Lung (tissue), 12 donors: ENCODE measurements around the gene MYO1A. TPM values are rescaled to one million over a fixed set of nuclear protein-coding genes. Genes with fewer than 3 reads are reported as not detected.

ENCODE experiments used
- ATAC-seq: fragments of 200-7000 bp; cut with Tn5 transposase; one replicate; pipeline ENCODE4 v1.9.1; 2020; ENCODE audit warnings: moderate number of reproducible peaks; ENCODE audit not compliant: insufficient read depth, low FRiP score
- DNase-seq, 3 donors: peaks; one replicate each; pipeline ENCODE4 v3.0.0-alpha.2; 2013 to 2017
- H3K27ac ChIP-seq, 2 donors: one replicate each; pipeline ENCODE4 v1.5.1; 2013; ENCODE audit warnings: mild to moderate bottlenecking in 2 of 2, moderate library complexity in 2 of 2, control low read depth in 1 of 2, inconsistent platforms in 1 of 2, low read depth in 1 of 2, low read length in 1 of 2
- H3K27me3 ChIP-seq, 3 donors: one replicate each; pipeline ENCODE4 v1.5.1; 2013; ENCODE audit warnings: low read length in 2 of 3; ENCODE audit not compliant: control insufficient read depth in 3 of 3, insufficient read depth in 3 of 3
- H3K36me3 ChIP-seq, 4 donors: one replicate each; pipeline ENCODE4 v1.5.1; 2013; ENCODE audit warnings: low read length in 4 of 4, mild to moderate bottlenecking in 1 of 4, moderate library complexity in 1 of 4; ENCODE audit not compliant: control insufficient read depth in 4 of 4, insufficient read depth in 4 of 4
- H3K4me1 ChIP-seq, 5 donors: one replicate each; pipeline ENCODE4 v1.5.1; 2013; ENCODE audit warnings: low read length in 5 of 5, mild to moderate bottlenecking in 2 of 5, moderate library complexity in 1 of 5; ENCODE audit not compliant: control insufficient read depth in 5 of 5, insufficient read depth in 5 of 5
- H3K4me3 ChIP-seq: one replicate; pipeline ENCODE4 v1.5.1; 2013; ENCODE audit warnings: mild to moderate bottlenecking, control low read depth, moderate library complexity
- H3K9ac ChIP-seq, 2 donors: one replicate each; pipeline ENCODE4 v1.5.1; 2013; ENCODE audit warnings: low read length in 2 of 2, control low read depth in 1 of 2; ENCODE audit not compliant: insufficient read depth in 1 of 2
- H3K9me3 ChIP-seq, 4 donors: one replicate each; pipeline ENCODE4 v1.5.1; 2013; ENCODE audit warnings: low read length in 3 of 4, mild to moderate bottlenecking in 1 of 4, moderate library complexity in 1 of 4; ENCODE audit not compliant: control insufficient read depth in 4 of 4, insufficient read depth in 3 of 4
- WGBS, 2 donors: extraction: QIAGEN DNeasy Blood & Tissue Kit; methylation state at CpG; one replicate each; pipeline ENCODE4 v1.1.7; 2013; 5-methylcytosine and 5-hydroxymethylcytosine counted together
- polyA plus RNA-seq, 2 donors: library from polyadenylated mRNA; stranded (reverse); fragments of 200-250 nt; gene quantifications; one replicate each; pipeline ENCODE4 v1.2.1, GENCODE V29; 2013
- total RNA-seq, 2 donors: library from RNA; depleted of rRNA in 1 of 2; stranded (reverse); fragments of >200 nt in 1 of 2; gene quantifications; one replicate each; pipeline ENCODE4 v1.2.1, GENCODE V29; 2014 to 2021
- TF ChIP-seq, protein P1 (sequence below): IDR thresholded peaks from 2 replicates; pipeline ENCODE4 v1.5.1; 2012; ENCODE audit warnings: mild to moderate bottlenecking; ENCODE audit errors: control extremely low read depth, extremely low read depth
- donor health status: control.
- donor health status: control.
- donor health status: Bipolar disorder and iron deficiency.
- donor health status: healthy.
- donor health status: DM: yes; HTN: yes; CAD: no.

The MYO1A gene
- total and polyA plus RNA-seq, 4 donors = 0.09 to 0.67 (median 0.20) TPM

DNA sequence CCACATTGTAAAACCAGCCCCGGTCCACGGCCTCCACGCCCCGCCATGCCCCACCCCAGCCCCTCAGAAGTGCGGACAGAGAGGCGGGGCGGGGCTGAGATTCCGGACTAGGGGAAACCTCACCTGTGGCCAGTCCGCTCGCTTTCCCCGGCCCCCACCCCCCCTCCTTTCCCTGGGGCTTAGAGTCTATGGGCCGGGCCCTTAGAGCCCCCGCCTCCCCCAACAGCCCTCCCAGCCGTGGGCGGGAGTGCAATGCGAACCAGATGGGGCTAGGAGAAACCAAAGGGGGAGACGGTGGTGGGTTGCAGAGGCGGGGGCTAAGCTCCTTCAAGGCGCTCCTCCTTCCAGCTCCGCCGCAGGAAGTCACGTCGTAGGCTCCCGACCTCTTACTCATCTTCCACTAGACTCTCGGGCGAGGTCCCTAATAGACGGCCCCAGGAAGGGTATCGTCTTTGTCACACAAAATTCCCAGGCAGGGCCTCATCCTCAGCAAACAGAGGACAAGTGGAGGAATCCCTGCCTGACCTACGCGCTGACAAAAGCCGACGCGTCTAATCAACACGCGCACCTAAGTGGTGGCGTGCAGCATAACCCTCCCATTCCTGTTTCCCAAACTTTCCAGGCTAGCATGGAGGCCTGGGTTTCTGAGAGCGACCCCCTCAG, 37.9 kb upstream of the MYO1A start:
- 0% methylated on average over 32 to 37 of the region's 37 CpGs for WGBS, 2 donors

DNA sequence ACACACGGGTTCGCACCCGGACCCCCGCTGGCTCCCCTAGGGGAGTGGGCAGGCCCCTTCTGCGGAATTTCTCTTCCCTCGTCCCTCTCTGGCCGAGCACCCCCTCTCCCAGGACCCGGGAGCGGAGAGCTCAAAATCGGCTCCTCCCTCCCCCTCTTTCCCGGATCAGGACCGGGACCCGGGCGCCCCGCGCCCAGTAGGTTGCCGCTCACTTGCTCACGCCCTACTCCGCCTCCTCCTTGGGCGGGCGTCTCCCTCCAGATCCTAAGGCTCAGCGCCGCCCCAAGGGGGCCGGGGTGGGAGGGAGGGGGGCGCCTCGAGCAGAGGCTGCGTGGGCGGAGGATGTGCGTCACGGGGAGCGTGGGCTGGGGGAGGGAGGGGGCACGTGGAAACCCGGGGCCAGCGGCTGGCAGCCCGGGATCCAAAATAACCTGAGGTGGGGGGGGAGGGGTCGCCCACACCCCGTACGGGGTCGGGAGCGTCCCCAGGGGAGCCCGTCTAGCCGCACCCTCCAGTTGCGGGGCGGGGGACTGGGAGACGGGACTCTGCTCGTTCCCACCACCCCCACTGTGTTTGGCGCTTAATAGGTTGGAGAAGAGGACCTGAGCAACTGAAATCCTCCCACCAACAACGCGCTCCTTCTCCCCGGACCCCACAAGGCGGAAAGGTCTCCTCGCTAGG, 37.2 kb upstream of the MYO1A start:
- H3K9me3 ChIP-seq = no peaks in the 10 kb centered on the region
- peaks cover 3 to 15% (median 8%) of the 10 kb centered on the region in 4 donors for H3K36me3 ChIP-seq
- H3K27ac ChIP-seq = peak overlapping the region; percentile 99
- peaks cover 0 to 45% (median 16%) of the 10 kb centered on the region in 5 donors for H3K4me1 ChIP-seq
- peak overlapping the region; percentile 69 to 84 for H3K9ac ChIP-seq
- peak; percentile 92 to 95 (median 92) for DNase-seq
- ATAC-seq = peak; percentile 59
- TF ChIP-seq, protein P1, sequence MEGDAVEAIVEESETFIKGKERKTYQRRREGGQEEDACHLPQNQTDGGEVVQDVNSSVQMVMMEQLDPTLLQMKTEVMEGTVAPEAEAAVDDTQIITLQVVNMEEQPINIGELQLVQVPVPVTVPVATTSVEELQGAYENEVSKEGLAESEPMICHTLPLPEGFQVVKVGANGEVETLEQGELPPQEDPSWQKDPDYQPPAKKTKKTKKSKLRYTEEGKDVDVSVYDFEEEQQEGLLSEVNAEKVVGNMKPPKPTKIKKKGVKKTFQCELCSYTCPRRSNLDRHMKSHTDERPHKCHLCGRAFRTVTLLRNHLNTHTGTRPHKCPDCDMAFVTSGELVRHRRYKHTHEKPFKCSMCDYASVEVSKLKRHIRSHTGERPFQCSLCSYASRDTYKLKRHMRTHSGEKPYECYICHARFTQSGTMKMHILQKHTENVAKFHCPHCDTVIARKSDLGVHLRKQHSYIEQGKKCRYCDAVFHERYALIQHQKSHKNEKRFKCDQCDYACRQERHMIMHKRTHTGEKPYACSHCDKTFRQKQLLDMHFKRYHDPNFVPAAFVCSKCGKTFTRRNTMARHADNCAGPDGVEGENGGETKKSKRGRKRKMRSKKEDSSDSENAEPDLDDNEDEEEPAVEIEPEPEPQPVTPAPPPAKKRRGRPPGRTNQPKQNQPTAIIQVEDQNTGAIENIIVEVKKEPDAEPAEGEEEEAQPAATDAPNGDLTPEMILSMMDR = no peak
- H3K4me3 ChIP-seq = peak overlapping the region; percentile 57
- H3K27me3 ChIP-seq = no peaks in the 10 kb centered on the region
- WGBS, 2 donors = 1% methylated on average over 46 to 52 of the region's 52 CpGs

More for the DNA sequence above, 37.9 kb upstream of the MYO1A start:
- DNase-seq = peak; percentile 96 to 99 (median 98)
- TF ChIP-seq, protein P1 = no peak
- Histone ChIP-seq H3K27me3 (no peaks in the 10 kb centered on the region), H3K9ac (peak overlapping the region; percentile 69 to 81), H3K4me3 (peak overlapping the region; percentile 57), H3K27ac (peak overlapping the region; percentile 99), H3K4me1 (peaks cover 0 to 51% (median 16%) of the 10 kb centered on the region in 5 donors), H3K9me3 (no peaks in the 10 kb centered on the region), H3K36me3 (peaks cover 3 to 19% (median 11%) of the 10 kb centered on the region in 4 donors)
- ATAC-seq = peak; percentile 53

DNA sequence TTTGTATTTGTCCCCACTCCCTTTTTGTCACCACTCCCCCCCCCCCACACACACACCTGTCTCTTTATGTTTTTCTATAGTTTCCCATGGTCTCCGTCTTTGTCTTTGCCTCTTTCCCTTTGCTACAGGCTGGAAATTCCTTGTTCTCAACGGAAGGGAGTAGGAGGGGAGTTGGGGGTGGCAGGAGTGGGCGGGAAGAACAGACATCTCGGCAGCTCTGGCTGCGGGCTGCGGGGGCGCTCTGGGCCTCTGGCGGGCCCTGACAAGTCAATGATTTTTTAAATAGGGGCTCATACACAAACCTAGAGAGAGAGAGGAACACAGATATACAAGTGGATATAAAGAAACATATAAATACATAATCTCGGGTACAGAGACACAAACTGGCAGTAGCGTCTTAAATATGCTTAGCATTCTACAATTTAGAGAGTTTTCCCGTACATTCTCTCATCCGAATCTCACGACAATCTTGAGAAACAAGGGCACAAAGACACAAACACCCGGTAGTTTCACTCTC, 36.6 kb upstream of the MYO1A start:
- no peaks in the 10 kb centered on the region for H3K27me3 ChIP-seq
- TF ChIP-seq, protein P1 = peak; percentile 17
- peaks cover 0 to 9% (median 4%) of the 10 kb centered on the region in 4 donors for H3K36me3 ChIP-seq
- peak overlapping the region; percentile 44 for H3K4me3 ChIP-seq
- H3K9me3 ChIP-seq = no peaks in the 10 kb centered on the region
- no peak for ATAC-seq
- DNase-seq = peak; percentile 92 to 96 (median 95)
- H3K27ac ChIP-seq = peak overlapping the region; percentile 98 to 99
- H3K4me1 ChIP-seq = peaks cover 0 to 39% (median 16%) of the 10 kb centered on the region in 5 donors
- H3K9ac ChIP-seq = peak overlapping the region; percentile 63 to 84
- WGBS, 2 donors = 1% methylated on average over 14 of the region's 14 CpGs
